Activated CD4-positive, alpha-beta T cell treated with anti-CD3 and anti-CD28 coated beads, Interleukin-10, Interleukin-2, amounts not matched to agents 100 ng/mL and 50 ng/mL, durations not matched to agents 16 hours and 8 hours (primary cell): ENCODE results near the gene TCF7L1.

Experiments used
- DNase-seq: peaks from one replicate; pipeline ENCODE4 v3.0.0-alpha.2; 2020

TCF7L1 gene

GRCh38 chr2:85257359-85257969, 124.3 kb downstream of the TCF7L1 start:
- DNase-seq = no peak

GRCh38 chr2:85257970-85258605, 124.9 kb downstream of the TCF7L1 start:
- DNase-seq = no peak

GRCh38 chr2:85259101-85259590, 126.0 kb downstream of the TCF7L1 start:
- no peak for DNase-seq

- no peak for DNase-seq
Observed at GRCh38 chr2:85259879-85260278, 126.7 kb downstream of the TCF7L1 start.

GRCh38 chr2:85263591-85263990, 130.4 kb downstream of the TCF7L1 start:
- DNase-seq = no peak

- no peak for DNase-seq
Observed at GRCh38 chr2:85264471-85264870, 131.3 kb downstream of the TCF7L1 start.

- no peak for DNase-seq
Observed at GRCh38 chr2:85265304-85265703, 132.1 kb downstream of the TCF7L1 start.

GRCh38 chr2:85266146-85267041, 133.2 kb downstream of the TCF7L1 start:
- peak; percentile 74 for DNase-seq

GRCh38 chr2:85269959-85270358, 136.8 kb downstream of the TCF7L1 start:
- DNase-seq = no peak

GRCh38 chr2:85272357-85272756, 139.2 kb downstream of the TCF7L1 start:
- DNase-seq = no peak

GRCh38 chr2:85273738-85274731, 140.8 kb downstream of the TCF7L1 start:
- peak; percentile 34 for DNase-seq

GRCh38 chr2:85275984-85276540, 142.9 kb downstream of the TCF7L1 start:
- DNase-seq = no peak

GRCh38 chr2:85276571-85277118, 143.5 kb downstream of the TCF7L1 start:
- DNase-seq = no peak

GRCh38 chr2:85277416-85278158, 144.4 kb downstream of the TCF7L1 start:
- no peak for DNase-seq

- no peak for DNase-seq
Observed at GRCh38 chr2:85278361-85278760, 145.2 kb downstream of the TCF7L1 start.

GRCh38 chr2:85281553-85281952, 148.4 kb downstream of the TCF7L1 start:
- DNase-seq = no peak

- DNase-seq = no peak
Observed at GRCh38 chr2:85282914-85283313, 149.7 kb downstream of the TCF7L1 start.

GRCh38 chr2:85283641-85284040, 150.4 kb downstream of the TCF7L1 start:
- no peak for DNase-seq

- DNase-seq = no peak
Observed at GRCh38 chr2:85286918-85287317, 153.7 kb downstream of the TCF7L1 start.

- no peak for DNase-seq
Observed at GRCh38 chr2:85287721-85288120, 154.5 kb downstream of the TCF7L1 start.

GRCh38 chr2:85288244-85288725, 155.1 kb downstream of the TCF7L1 start:
- DNase-seq = no peak
